ENCODE measurements around the gene HDGFL2.
A peak's percentile ranks its signal among the peaks of the same experiment; 100 is the strongest.

The HDGFL2 gene

GRCh38 chr19:4499855-4500254, 27.8 kb downstream of the HDGFL2 start:
- no peak for DNase-seq (ENCODE audit: low spot score)

DNA sequence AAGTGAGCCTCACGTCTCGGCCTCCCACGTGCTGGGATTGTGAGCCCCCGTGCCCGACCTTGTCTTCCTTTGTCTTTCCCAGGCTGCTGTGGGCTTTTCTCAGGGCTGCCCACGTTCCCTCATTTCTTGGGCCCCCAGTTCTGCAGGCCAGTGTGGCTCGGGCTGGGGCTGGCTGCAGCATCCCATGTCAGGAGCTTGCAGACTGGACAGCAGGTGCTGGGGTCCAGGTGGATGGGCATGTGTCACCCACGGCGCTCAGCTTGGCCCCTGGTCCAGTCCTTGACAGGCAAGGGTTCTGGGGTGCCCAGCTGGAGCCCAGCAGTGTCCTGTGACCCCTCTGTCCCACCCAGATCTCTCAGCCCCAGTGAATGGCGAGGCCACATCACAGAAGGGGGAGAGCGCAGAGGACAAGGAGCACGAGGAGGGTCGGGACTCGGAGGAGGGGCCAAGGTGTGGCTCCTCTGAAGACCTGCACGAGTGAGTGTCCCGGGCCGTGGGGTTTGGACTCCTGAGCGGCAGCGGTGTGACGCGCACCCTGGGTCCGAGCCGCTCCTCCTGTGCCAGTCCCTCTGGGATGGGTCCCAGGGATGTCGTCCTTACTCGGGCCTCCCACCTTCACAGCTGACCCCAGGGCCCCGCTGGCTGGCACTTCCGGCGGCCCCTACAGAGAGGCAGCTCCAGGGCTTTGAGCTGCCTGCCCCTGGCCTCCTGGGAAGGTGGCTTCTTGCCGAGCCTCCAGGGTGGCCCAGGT, 28.9 kb downstream of the HDGFL2 start:
- DNase-seq (ENCODE audit: low spot score): no peak

- DNase-seq (ENCODE audit: low spot score): no peak
Measured at GRCh38 chr19:4501691-4502090, 29.6 kb downstream of the HDGFL2 start.

DNA sequence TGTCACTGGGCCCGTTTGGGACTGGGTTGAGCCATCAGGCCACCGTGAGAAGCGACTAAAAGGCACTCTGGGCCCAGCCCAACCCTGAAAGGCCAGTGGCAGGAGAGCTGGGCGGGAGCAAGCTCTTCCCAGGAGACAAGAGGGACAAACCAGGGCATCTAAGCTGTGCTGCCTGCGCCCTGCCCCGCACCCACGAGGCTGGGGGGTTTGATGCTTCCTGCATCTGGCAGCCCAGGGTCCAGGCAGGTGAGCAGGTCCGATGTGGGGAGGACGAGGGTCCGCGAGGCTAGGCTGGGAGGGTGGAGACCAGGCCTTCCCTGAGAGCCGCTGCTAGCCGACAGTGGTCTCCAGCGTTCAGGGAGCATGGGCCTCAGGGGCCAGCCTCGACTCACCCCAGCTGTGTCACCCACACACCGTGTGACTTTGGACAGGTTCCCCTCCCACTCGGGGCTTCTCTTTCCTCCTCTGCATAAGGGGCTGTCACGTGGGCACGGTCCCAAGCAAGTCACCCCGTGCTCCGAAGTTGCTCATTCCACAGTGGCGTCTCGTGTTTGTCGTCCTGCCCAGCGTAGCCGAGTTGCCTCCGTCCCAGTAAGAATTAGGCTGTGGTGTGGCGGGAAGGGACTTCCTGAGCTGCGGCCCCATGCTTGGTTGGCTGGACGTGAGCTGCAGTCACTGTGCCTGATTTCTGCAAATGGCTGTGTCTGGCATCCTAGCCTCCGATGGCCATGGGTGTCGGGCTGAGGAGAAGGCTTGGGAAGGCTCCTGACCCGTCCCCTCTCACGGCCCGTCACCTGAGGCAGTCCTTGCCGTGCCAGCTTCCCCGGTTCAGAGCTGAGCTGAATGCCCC, 30.4 kb downstream of the HDGFL2 start:
- no peak for DNase-seq (ENCODE audit: low spot score)

DNA sequence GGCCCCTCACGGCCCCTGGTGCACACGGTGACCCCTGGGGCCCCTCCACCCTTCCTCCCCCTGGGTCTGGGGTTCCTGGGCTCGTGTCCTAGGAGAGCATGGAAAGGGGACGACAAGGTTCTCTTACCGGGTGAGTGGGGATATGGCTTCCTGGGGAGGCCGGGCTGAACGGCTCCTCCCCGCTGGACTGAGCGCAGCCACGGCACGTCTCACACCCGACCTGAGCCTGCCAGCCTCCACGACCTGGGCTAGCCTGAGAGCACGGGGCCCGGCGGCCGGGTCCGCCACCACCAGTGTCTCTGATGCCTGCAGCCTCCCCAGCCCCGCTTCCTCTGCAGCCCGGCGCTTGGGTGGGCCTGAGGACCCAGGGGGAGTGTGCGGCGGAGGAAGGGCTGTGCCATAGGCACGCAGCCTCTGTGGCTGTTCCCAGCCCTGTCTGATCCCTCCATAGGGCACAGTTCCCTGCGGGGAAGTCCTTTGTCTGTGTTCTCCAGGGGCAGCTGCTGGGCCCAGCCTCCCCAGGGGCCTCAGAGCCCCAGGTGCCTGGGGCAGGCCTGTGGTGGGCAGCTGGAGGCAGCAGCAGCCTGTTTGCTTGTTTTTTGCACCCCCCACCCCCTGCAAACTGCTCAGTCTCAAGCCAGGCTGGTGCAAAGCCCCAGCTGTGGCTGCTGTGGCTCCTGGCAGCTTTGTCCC, 31.2 kb downstream of the HDGFL2 start:
- DNase-seq (ENCODE audit: low spot score): no peak

DNA sequence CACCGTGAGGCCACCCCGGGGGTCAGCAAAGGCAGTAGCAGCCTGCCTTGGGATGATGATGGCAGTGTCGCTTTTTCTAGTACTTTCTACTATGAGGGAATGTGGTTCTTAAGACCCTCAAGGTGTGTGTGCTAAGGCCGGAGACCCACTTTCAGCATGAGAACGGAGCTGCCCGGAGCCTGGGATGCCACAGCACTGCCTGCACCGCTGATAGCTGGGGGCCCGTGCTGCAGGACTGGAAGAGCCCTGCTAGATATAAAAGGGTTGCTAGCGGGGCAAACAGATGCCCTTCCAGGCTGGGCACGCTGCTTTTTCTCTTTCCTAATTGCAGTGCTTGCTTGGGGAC, 31.7 kb downstream of the HDGFL2 start:
- no peak for DNase-seq (ENCODE audit: low spot score)

- no peak for DNase-seq (ENCODE audit: low spot score)
Measured at GRCh38 chr19:4504297-4504701, 32.2 kb downstream of the HDGFL2 start.

DNA sequence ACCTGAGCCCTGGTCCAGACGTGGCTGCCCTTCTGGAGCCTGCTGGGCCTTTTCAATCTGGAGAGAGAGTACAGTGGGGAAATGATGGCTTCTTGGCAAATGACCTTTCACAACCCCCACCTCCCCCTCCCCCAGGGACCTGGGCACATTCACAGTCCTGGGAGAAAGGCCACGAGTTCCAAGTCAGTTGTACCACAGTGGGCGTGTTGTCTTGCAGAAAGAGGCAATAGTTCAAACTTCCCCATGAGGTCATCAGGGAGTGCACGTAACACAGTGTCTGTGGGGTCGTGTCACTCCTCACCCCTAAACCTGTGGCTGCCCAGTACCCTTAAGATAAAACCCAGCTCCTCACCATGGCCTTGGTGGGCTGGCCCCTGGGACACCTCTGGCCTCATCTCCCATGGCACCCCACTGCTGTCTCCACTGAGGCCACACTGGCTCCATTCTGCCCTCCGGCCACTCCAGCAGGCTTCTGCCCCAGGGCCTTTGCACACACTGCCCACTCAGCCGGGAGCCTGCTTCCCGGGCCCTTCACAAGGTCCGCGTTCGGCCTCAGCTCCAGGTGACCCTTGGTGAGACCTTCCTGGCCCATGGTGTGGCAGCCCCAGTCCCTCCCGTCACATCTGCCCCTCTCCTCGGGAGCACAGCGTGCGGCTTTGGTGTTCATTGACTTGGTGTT, 32.9 kb downstream of the HDGFL2 start:
- no peak for DNase-seq (ENCODE audit: low spot score)

DNA sequence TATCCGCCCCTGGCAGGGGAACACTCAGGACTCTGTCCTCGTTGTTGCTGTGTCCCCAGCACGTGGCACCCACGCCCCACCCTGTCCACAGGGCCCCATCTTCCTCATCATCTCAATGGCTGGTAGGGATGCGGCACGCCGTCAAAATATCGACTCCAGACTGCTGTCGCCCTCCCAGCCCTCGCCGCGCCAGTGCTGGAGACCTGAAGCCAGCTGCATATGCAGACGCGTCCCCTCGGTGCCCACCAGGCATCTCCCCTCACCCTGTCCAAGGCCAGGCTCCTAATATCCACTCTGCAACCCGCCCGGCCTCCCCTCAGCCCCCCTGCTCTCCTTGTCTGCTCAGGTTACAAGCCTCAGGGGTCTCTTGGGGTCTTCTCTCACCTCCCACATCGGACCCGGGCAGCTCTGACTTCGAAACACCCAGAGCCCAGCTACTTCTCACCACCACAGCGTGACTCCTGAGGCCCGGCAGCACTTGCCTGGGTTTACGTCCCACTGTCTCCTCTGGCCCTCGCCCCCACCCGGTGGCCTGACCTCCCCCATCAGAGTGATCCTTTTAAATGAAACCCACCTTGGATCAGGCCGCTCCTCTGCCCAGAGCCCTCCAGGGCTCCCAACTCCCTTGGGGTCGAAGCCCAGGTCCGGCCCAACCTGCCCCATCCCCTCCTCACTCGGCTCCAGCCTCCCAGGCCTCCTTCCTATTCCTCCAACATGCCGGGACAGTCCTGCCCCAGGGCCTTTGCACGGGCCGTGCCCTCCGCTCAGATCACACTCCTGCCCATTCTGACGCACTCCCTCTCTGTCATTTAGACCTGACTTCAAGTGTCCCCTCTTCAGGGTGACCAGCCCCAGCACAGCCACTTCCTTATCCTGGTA, 33.7 kb downstream of the HDGFL2 start:
- no peak for DNase-seq (ENCODE audit: low spot score)

- peak; percentile 74 for DNase-seq (ENCODE audit: low spot score)
Measured at GRCh38 chr19:4506449-4507149, 34.5 kb downstream of the HDGFL2 start.

GRCh38 chr19:4507150-4507452, 35.0 kb downstream of the HDGFL2 start:
- no peak for DNase-seq (ENCODE audit: low spot score)

DNA sequence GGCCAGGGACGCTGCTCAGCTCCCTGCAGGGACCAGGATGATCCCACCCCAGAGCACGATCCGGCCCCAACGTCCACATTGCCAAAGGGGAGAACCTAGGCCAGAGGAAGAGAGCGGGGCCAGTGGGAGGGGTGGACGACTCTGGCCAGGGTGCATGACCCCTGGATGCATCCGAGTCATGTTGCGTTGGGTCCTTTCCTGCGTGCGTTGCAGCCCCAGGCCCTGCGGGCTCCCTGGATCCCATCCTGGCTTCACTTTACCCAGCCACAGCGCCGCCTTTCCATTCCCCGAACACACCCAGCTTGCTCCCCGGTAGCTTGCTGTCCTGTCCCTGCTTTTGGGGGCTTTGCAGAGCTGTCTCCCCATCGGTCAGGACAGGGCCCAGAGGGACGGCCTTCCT, 35.7 kb downstream of the HDGFL2 start:
- DNase-seq (ENCODE audit: low spot score): no peak

DNA sequence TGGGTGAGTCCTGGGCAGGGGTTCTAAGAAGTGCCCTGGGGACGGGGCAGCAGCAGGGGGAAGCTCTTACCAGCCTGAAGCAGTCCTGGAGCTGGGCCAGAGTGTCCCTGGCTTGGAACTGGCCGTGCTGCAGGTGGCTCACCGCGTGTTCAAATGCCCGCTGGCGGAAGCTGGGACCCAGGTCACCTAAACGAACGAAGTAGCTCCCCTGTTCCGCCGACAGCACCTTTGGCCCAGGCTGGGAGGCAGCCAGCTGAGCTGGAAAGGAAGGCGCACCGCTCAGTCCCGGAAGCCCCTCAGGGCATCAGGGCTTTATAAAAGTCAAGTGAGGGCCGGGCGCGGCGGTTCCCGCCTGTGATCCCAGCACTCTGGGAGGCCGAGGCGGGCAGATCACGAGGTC, 36.6 kb downstream of the HDGFL2 start:
- no peak for DNase-seq (ENCODE audit: low spot score)

DNA sequence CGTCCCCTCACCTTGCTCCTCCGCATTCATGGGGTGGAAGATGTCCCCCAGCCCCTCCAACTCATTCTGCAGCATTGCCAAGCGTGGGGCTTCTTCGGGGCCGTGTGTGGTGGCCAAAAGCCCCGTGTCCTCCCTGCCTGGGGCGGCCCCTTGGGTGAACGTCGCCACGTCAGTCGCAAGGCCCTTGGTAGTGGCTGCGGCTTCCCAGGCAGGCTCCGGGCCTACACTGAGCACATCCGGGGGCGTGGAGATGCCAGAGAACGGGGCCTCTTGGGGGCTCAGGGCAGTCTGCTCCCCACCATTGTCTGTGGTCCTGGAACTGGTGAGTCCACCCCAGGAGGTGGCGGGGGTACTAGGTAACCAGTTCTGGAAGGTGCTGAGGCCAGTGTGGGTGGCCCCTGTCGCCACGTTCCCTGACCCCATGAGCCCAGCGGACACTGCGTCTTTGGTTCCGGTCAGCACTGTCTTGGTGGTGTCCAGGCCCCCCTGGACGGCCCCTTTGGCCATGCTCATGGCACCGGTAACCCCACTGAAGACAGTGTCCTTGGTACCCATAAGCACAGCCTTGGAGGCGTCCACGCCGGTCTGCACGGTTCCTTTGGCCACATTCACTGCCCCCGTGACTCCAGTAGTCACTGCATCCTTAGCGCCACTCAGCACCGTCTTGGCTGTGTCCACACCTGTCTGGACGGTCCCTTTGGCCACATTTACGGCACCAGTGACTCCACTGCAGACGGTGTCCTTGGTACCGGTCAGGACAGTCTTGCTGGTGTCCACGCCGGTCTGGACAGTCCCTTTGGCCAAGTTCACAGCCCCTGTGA, 38.5 kb downstream of the HDGFL2 start:
- no peak for DNase-seq (ENCODE audit: low spot score)

DNA sequence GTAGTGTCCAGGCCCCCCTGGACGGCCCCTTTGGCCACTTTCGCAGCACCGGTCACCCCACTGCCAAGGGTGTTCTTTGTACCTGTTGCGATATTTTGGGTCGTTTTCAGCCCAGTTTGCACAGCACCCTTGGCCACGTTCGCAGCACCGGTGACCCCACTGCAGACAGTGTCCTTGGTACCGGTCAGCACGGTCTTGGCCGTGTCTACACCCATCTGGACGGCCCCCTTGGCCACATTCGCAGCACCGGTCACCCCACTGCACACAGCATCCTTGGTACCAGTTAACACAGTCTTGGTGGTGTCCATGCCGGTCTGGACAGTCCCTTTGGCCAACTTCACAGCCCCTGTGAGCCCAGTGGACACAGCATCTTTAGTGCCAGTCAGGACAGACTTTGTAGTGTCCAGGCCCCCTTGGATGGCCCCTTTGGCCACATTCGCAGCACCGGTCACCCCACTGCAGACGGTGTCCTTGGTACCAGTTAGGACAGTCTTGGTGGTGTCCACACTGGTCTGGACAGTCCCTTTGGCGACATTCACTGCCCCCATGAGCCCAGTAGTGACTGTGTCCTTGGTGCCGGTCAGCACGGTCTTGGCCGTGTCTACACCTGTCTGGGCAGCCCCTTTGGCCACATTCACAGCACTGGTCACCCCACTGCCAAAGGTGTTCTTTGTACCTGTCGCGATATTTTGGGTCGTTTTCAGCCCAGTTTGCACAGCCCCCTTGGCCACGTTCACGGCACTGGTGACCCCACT, 39.4 kb downstream of the HDGFL2 start:
- DNase-seq (ENCODE audit: low spot score): no peak

GRCh38 chr19:4512070-4512469, 40.0 kb downstream of the HDGFL2 start:
- no peak for DNase-seq (ENCODE audit: low spot score)

DNA sequence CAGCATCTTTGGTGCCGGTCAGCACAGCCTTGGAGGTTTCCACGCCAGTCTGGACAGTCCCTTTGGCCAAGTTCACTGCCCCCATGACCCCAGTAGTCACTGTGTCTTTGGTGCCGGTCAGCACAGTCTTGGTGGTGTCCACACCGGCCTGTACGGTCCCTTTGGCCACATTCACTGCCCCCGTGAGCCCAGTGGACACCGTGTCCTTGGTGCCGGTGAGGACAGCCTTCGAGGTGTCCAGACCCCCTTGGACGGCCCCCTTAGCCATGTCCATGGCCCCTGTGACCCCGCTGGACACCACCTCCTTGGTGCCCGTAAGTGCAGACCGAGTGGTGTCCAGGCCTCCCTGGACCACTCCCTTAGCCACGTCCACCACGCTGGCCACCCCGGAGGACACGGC, 41.2 kb downstream of the HDGFL2 start:
- no peak for DNase-seq (ENCODE audit: low spot score)

GRCh38 chr19:4515732-4516131, 43.6 kb downstream of the HDGFL2 start:
- DNase-seq (ENCODE audit: low spot score): no peak

- no peak for DNase-seq (ENCODE audit: low spot score)
Measured at GRCh38 chr19:4516199-4516938, 44.3 kb downstream of the HDGFL2 start.

All from kidney capillary endothelial cell (primary cell).